22Rv1 (cell line): ENCODE measurements around the gene SURF2.

Experiments used
- ZFX ChIP-seq: fragments of 450-650 bp; IDR thresholded peaks from 2 replicates; pipeline ENCODE4 v1.6.1; 2017; ENCODE audit warnings: antibody characterized with exemption, borderline replicate concordance
- TF ChIP-seq, protein P1 (sequence below): fragments of 450-650 bp; IDR thresholded peaks from 2 replicates; pipeline ENCODE4 v1.5.1; 2017; ENCODE audit warnings: mild to moderate bottlenecking

DNA sequence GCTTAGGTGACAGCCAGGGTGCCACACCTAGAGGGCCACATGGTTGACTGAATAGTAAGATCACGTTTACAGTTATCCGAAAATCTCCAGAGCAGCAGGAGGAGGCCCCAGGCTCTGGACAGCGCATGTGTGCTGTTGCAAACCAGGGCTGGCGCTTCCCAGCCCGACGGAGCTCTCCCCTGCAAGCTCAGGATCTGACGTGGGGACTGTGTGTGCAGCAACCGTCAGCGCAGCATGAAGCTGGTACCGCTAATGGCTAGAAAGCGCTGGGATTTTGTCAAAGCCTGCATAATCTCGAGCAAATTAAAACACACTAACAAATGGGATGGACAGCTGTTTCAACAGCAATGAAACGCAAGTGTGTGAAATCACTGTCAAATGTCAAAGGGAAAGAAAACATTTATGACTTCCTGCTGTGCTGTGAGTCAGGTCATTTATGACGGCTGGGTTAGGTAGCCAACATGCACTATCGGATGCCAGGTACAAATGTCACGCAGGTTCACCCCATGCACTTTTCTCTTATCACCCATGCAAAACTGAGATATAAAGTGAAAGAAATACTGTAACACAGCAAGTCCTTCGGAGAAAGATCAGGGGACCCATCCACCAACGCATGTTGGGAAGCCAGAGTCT lies 12.0 kb downstream of the SURF2 start:
- TF ChIP-seq, protein P1, sequence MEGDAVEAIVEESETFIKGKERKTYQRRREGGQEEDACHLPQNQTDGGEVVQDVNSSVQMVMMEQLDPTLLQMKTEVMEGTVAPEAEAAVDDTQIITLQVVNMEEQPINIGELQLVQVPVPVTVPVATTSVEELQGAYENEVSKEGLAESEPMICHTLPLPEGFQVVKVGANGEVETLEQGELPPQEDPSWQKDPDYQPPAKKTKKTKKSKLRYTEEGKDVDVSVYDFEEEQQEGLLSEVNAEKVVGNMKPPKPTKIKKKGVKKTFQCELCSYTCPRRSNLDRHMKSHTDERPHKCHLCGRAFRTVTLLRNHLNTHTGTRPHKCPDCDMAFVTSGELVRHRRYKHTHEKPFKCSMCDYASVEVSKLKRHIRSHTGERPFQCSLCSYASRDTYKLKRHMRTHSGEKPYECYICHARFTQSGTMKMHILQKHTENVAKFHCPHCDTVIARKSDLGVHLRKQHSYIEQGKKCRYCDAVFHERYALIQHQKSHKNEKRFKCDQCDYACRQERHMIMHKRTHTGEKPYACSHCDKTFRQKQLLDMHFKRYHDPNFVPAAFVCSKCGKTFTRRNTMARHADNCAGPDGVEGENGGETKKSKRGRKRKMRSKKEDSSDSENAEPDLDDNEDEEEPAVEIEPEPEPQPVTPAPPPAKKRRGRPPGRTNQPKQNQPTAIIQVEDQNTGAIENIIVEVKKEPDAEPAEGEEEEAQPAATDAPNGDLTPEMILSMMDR: no peak
- TF ChIP-seq ZFX: no peak
